ENCODE data around the gene TBC1D9.
A peak's percentile ranks its signal among the peaks of the same experiment; 100 is the strongest.

The TBC1D9 gene

DNA sequence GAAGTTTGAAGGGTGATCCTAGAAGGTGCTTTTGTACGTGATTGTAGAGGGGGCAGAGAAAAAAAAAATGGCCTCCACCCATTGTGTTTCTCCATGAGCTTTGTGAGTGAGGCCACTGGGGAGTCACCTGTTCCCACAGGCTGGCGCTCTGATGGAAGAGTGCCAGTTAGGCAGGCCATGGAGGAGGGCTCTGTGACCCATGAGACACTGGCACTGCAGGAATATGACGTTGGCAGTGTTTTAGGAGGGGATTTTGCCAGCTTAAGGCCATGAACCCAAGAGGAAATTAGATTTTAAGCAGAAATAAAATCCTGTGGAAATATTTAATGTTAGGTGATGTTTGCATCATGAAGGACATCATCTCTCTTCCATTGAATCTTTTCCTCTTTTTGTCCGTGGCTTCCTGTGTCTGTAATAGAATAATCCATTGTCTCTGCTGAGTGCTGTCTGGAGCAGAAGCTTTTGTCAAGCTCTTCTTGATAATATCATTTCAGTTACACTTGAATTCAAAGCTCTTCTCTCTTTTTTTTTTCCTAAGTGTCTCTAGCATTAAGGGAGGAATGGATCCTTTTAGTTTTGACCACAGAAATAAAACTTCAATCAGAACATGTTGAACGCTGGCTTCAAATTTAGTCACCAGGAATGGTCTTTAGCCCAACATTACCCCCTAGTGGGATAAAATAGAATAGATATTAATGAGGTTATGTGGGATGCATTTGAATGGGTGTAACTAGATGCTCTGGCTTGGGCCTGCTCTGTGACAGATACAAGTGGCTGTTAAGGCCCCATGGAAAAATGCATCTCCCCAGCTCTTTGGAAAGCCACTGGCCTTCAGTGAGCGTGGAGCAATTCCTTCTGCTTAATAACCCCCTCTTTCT lies 146.4 kb downstream of the TBC1D9 start:
- peak; percentile 35 for DNase-seq

DNA sequence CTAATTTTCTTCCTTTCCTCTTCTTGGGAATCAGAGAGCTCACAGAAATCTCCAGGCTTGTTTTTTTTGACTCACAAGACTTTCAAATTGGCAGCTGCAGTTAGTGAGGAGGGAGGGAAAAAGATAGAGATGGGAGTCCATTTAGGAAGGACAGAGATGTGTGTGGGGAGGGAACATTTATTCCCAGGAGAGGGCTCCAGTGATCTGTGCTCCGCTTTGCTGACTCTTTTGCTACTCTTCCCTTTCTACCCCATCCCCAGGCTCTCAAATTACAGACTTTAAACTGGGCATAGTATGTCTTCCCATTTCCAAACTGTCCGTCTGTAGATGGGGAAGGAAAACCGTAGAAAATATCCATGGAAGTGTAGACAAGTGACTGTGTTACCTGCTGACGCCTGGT lies 148.3 kb downstream of the TBC1D9 start:
- DNase-seq: no peak

DNA sequence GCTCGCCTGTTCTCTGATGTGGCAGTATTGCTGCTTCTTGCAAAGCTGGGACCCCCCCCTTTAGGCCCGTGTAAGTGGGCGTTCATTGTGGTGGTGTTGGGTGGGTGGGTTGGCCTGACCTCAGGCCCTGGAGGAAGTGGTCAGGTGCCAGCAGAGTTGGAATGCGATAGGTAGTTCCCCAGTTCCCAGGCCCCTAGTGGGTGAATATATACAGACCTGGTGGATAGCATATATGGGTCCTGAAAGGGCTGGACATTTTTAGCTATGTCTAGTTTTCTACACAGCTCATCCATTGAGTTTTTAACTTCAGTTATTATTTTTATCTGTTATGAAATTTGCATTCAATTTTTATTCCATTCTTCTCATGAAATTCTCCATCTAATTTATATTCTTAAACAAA lies 151.6 kb downstream of the TBC1D9 start:
- no peak for DNase-seq

DNA sequence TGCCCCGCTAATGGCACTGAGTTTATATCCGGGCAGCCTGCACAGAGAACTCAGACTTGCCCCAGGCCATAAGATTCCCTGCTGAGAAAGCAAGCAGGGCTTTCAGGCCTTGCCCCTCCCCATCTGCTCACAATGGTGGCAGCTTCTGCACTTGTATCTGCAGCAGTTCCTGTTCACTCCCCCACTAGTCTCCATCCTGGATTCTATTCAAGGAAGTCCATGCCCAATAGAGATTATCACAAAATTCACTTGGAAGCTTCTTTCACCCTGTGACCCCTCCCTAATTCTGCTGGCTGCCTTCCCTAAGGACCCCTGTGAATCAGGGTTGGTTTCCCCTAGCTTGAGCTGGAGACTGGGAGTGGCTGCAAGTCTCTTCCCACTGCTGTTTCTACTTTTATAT lies 152.9 kb downstream of the TBC1D9 start:
- no peak for DNase-seq

DNA sequence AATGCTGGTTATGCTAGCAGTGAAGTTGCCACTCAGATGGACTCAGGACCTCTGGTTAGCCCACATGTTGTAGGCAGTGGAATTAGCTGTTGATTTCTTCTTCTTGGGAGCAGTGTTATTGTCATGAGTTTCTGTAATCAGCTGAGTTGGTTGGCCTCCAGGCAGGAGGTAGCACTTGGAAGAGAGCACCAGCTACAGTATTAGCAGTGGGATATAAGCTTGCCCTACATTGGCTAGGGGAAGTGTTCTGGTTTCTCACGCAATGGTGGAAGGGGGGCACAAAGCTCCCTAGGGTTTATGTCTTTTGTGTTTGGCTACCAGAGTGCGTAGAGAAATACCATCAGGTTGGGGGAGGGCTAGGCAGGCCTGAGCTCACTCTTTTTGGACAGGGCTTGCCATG lies 153.5 kb downstream of the TBC1D9 start:
- no peak for DNase-seq

DNA sequence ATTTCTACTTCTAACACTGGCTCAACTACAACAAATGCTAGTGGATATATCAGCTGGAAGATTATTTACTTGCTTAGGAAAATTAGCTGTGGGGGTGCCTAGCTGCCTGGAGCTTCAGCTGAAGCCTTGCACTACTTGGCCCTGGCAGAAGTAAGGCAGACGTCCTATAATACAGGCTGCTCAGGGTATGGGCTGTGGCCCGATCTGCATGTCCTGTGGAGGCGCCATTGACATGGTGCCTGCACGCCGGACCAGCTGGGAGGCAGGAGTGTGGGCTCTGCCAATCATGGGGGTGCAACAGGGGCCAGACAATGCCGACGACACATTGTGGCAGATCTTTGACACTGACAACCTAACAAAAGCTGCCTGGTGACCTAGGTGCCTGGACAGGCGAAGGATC lies 155.8 kb downstream of the TBC1D9 start:
- DNase-seq: no peak

DNA sequence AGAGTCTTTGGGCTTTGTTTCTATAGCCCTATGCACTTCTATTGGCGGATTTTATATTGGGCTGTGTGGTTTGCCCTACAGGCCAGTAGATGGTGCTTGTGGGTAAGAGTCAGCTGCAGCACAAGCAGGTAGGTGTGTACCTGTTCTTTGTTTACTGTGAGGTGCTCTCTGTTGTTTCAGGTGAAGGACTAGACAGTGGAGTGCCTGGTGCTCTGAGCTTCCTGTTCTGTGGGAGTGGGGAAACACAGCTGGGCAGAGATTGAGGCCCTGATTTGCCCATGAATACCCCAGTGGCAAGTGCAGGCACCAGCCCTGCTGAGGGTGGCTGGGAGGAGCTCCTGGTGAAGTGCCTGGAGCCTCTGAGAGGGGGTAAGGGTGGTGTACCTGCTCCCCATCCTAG lies 161.1 kb downstream of the TBC1D9 start:
- peak; percentile 2 for DNase-seq

DNA sequence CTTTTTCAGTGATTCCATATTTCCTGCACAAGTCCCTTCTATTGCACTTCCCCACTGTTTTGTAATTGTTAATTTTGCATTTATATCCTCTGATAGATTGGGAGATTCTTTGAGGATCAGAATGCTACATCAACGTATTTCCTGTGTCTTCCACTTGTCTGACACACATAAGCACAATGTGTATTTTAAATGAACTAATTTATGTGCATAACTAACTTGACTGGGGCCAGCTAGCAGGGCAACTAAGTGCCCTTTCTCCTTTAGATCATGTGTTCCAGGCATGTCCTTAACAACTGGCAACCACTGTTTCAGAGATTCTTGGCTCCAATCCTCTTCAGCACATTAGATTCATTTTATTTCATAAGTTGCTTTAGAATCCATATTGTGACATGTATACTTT lies 171.7 kb downstream of the TBC1D9 start:
- DNase-seq: no peak

DNA sequence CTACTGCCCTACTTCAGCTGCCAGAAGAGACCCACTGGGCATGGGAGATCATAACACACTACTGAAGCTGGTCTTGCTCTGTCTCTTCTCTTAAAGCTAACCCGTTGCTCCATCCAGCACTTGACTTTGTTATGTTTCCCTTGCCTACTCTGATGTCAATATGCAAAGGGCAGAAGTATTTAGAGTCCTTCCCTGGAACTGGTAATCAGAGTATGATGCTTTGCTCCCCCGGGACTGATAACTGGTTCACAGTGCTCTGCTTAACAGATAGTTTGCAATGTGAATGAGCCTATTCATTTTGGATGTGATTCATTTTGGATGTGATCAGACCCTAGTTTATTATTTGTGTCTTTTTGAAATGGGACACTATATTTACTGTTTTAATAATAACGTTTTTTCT lies 175.1 kb downstream of the TBC1D9 start:
- no peak for DNase-seq

DNA sequence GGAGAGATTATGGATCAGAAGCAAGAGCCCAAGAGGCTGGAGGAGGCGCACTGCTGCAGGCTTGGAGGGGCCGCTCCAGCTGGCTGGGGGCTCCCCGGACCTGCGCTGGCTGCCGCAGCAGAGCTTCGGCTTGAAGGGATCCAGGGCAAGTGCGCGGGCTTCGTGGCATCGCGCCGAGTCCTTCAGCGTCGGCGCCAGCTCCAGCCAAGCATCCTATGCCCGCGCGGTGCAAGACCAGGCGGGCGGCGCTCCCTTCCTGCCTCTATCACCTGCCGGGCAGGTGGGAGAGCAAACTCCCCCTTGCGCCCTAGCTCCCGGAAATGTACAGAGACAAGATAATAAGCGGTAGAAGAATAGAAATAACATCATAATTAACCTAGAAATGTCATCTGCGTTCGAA lies 176.9 kb downstream of the TBC1D9 start:
- no peak for DNase-seq

DNA sequence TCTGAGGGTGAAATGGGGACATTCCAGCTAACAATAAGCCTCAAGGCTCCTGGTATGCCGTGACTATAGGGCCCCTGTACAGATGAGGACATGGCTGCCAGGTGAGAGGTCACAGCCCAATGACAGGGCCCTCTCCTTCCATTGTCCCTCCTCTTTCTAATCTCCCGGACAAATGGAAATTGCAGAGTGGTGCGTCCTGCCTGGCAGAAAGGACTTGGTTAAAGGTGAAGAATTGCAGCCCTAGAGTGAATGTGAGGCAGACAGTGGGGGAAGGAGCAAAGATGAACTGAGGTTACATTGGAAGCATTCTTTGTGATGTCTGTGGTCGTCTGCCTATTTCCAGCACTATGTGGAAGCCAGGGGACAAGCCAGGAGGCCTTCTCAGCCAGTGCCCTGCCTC lies 180.7 kb downstream of the TBC1D9 start:
- DNase-seq: no peak

DNA sequence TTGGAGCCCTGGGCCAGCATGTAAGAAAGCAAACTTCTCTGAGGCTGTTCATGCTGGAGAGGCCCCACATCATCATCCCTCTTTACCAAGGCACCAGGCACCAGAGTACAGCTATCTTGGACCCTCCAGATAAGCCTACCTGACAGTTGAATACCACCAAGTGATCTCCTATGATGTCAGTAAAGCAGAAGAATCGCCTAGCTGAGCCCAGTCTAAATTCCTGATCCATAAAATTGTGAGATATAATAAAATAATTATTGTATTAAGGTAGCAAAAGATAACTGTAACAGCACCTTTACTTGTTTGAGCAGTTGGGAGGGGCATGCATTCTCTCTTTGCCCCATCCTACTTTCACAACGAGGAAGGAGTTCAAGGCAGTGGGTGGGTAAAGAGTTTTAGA lies 184.6 kb downstream of the TBC1D9 start:
- DNase-seq: no peak

Measured in activated CD4-positive, alpha-beta T cell treated with anti-CD3 and anti-CD28 coated beads, Interleukin-2, amount 50 U/mL, for 16 hours (primary cell).